GM12801 (cell line): ENCODE measurements around the gene CCER1.

Experiments used
- TF ChIP-seq, protein P1 (sequence below): IDR thresholded peaks from one replicate; pipeline ENCODE4 v1.5.1; 2011; ENCODE audit warnings: control low read depth; ENCODE audit not compliant: insufficient read length; ENCODE audit errors: extremely low read depth

CCER1 gene

DNA sequence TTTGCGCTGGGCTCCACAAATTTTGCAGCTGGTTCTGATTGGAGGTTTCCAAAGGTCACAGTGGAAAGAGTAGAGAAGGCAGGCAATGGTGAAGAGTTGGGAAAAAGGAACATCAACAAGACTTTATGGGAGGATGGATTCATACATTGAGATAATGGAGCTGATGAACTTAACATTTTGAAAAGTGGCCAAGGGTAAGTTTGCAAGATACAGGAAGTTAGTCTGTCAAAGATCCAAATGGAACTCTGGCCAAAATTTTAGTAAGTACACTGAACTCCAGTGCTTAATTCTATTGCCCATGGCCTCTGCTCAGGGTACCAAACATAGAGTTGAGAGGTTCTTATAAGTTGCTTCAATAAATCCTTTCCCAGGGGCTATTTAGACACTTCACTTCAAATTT, 15.6 kb downstream of the CCER1 start:
- TF ChIP-seq, protein P1, sequence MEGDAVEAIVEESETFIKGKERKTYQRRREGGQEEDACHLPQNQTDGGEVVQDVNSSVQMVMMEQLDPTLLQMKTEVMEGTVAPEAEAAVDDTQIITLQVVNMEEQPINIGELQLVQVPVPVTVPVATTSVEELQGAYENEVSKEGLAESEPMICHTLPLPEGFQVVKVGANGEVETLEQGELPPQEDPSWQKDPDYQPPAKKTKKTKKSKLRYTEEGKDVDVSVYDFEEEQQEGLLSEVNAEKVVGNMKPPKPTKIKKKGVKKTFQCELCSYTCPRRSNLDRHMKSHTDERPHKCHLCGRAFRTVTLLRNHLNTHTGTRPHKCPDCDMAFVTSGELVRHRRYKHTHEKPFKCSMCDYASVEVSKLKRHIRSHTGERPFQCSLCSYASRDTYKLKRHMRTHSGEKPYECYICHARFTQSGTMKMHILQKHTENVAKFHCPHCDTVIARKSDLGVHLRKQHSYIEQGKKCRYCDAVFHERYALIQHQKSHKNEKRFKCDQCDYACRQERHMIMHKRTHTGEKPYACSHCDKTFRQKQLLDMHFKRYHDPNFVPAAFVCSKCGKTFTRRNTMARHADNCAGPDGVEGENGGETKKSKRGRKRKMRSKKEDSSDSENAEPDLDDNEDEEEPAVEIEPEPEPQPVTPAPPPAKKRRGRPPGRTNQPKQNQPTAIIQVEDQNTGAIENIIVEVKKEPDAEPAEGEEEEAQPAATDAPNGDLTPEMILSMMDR: no peak

GRCh38 chr12:90938451-90938850, 16.5 kb downstream of the CCER1 start:
- TF ChIP-seq, protein P1: no peak

DNA sequence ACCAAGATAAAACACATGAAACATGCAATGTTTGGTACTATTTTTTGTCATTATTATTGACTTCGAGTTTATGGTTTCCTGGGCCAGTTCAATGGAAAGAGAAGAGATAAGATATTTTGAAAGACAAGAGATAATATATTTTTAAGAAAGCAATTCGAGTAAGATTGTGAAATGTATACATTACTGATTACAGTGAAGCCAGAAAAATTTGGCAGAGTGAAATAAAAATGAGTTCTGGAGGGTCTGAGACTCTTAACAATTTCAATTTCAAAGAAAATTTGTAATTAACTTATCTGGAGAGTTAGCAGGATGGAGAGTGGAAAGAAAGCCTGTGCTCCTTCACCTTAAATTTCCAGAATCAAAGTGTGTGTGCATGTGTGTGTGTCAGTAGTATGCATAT, 17.3 kb downstream of the CCER1 start:
- TF ChIP-seq, protein P1: no peak

DNA sequence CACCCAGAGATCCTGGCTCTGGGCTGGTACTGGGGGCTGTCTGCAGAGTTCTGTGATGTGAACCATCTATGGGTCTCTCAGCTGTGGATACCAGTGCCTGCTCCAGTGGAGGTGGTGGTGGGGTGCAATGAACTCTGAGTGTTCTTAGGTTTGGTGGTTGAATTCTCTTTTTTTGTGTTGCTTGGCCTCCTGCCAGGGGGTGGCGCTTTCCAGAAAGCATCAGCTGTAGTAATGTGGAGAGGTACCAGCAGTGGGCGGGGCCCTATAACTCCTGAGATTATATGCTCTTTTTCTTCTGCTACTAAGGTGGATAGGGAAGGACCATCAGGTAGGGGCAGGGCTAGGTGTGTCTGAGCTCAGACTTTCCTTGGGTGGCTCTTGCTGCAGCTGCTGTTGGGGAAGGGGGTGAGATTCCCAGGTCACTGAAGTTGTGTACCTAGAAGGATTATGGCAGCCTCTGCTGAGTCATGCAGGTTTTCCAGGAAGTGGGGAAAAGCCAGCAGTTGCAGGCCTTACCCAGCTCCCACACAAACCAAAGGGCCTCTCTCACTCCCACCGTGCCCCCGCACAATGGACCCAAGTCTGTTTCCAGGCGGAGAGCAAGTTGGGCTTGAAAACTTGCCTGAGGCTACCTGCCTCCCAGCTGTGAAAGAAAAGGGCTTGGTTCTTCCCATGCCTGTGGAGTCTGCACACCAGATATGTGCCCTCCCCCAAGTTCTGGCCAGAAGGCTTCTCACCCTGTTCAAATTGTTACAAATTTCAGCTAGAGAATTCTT, 18.6 kb downstream of the CCER1 start:
- TF ChIP-seq, protein P1: no peak

DNA sequence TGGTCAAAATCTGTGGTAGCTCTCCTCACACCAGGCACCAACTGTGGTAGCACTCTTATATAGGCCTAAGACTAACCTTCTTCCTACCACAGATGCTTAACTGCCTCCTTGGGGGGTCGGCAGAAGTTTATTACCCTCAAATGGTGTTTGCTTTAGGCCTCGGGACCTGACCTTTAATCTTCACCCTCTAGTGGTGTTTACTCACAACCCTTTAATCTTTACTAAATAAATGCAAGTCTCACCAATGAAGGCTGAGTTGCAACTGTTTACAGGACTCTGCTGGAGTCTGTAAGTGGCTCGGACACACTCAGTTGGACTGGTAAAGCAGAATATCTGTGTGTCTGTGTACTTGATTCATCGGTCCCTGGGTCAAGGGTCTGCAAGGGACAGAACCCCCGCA, 29.4 kb downstream of the CCER1 start:
- TF ChIP-seq, protein P1: no peak

DNA sequence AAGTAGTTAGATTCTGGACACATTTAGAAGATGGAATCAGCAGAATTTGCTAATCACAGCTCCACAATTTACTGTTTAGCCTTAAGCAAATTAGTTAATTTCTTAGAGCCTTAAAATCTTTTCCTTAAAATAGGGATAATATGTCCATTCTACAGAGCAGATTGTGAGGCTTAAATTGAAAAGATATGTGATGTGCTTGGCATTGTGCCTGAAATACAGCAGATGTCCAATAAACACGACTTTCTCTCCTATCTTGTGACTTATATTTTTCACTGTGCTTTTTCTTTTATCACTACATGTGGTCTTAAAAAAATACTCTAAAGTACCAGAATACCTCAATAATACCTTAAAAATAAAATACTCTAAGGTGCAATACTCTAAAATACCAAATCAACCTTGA, 30.6 kb downstream of the CCER1 start:
- TF ChIP-seq, protein P1: no peak

- TF ChIP-seq, protein P1: no peak
These were observed 32.8 kb downstream of the CCER1 start for GRCh38 chr12:90922145-90922627.
